ENCODE measurements around the gene EFNA5.

The EFNA5 gene

DNA sequence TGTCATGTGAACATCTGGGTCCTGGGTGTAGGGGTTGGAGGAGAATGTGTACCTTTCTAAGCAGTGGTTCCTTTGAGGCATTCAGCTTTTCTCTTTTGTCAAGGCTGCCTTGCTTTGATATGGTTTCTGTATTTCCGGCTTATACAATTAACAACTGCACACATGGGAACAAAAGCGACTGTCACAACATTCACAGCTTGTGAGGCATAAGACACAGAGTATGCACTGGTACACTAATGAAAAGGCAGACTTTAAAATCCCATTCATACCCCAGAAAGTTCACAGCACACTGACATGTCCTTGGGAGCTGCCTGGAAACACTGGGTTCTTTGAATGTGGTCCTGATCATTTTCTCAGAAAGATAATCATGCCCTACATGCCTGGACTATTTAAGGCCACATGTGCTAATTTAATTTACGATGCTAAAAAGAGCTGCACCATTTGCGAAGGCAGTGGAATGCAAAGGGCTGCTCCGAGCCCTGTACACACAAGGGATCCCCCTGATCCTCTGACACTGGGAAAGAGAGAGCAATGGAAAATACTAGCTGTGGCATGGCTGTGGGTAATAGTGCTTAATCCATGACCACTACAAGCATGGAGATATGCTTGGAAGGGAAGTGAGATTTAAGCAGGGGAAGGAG is 131.8 kb downstream of the EFNA5 start:
- no peaks in the 10 kb centered on the region for H3K27me3 ChIP-seq (replicated peaks; ENCODE audit: control insufficient read depth, insufficient read depth, low read length)
- H3K4me3 ChIP-seq (replicated peaks; ENCODE audit: low read depth, low read length): no peak overlapping the region
- H3K36me3 ChIP-seq (ENCODE audit: control insufficient read depth, insufficient read depth, low read length): no peaks in the 10 kb centered on the region
- TF ChIP-seq, protein P1, sequence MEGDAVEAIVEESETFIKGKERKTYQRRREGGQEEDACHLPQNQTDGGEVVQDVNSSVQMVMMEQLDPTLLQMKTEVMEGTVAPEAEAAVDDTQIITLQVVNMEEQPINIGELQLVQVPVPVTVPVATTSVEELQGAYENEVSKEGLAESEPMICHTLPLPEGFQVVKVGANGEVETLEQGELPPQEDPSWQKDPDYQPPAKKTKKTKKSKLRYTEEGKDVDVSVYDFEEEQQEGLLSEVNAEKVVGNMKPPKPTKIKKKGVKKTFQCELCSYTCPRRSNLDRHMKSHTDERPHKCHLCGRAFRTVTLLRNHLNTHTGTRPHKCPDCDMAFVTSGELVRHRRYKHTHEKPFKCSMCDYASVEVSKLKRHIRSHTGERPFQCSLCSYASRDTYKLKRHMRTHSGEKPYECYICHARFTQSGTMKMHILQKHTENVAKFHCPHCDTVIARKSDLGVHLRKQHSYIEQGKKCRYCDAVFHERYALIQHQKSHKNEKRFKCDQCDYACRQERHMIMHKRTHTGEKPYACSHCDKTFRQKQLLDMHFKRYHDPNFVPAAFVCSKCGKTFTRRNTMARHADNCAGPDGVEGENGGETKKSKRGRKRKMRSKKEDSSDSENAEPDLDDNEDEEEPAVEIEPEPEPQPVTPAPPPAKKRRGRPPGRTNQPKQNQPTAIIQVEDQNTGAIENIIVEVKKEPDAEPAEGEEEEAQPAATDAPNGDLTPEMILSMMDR (IDR thresholded peaks at IDR 0.05; ENCODE audit: insufficient read depth, low read length, poor library complexity, severe bottlenecking): no peak
- DNase-seq (ENCODE audit: extremely low read depth, insufficient read length): no peak

DNA sequence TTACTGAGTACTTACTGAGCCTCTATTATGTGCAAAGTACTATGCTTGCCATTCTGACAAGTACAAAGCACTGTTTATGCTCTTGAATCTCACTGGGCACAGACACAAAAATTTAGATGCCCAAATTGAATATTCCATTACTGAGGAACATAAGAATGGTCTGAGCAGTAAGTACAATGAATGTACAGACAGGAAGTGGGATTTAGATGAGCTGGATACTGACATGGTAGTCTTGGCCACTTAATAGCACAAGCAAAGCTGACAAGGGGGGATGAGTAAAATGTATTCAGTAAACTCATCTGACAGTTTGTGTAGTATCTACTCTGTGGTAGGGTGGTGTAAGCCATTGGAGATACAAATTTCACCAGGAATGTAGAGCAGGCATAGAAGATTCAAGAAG is 132.4 kb downstream of the EFNA5 start:
- no peak for DNase-seq (ENCODE audit: extremely low read depth, insufficient read length)
- H3K27me3 ChIP-seq (replicated peaks; ENCODE audit: control insufficient read depth, insufficient read depth, low read length): no peaks in the 10 kb centered on the region

DNA sequence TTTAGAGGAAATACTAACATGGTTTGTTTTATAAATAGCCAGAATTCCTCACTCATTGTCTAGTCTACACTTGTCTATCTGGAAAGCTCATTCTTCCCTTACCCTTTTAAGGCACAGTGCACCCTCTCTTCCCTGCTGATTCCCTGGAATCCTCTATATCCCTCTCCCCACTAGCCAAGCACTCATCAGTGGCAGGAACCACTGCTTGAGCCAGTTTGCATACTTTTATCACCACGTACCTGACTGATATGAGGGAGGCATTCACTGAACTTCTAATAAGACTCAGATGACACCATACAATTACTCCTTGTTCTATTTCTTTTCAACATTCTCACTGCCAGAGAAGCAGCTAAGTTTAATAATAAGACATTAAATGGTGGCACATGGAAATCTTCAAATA is 134.9 kb downstream of the EFNA5 start:
- H3K36me3 ChIP-seq (ENCODE audit: control insufficient read depth, insufficient read depth, low read length): no peaks in the 10 kb centered on the region
- TF ChIP-seq, protein P1 (IDR thresholded peaks at IDR 0.05; ENCODE audit: insufficient read depth, low read length, poor library complexity, severe bottlenecking): no peak
- H3K27me3 ChIP-seq (replicated peaks; ENCODE audit: control insufficient read depth, insufficient read depth, low read length): no peaks in the 10 kb centered on the region
- DNase-seq (ENCODE audit: extremely low read depth, insufficient read length): no peak
- H3K4me3 ChIP-seq (replicated peaks; ENCODE audit: low read depth, low read length): no peak overlapping the region

More for the DNA sequence above, 132.4 kb downstream of the EFNA5 start:
- H3K4me3 ChIP-seq (replicated peaks; ENCODE audit: low read depth, low read length): no peak overlapping the region
- TF ChIP-seq, protein P1 (IDR thresholded peaks at IDR 0.05; ENCODE audit: insufficient read depth, low read length, poor library complexity, severe bottlenecking): no peak
- H3K36me3 ChIP-seq (ENCODE audit: control insufficient read depth, insufficient read depth, low read length): no peaks in the 10 kb centered on the region

DNA sequence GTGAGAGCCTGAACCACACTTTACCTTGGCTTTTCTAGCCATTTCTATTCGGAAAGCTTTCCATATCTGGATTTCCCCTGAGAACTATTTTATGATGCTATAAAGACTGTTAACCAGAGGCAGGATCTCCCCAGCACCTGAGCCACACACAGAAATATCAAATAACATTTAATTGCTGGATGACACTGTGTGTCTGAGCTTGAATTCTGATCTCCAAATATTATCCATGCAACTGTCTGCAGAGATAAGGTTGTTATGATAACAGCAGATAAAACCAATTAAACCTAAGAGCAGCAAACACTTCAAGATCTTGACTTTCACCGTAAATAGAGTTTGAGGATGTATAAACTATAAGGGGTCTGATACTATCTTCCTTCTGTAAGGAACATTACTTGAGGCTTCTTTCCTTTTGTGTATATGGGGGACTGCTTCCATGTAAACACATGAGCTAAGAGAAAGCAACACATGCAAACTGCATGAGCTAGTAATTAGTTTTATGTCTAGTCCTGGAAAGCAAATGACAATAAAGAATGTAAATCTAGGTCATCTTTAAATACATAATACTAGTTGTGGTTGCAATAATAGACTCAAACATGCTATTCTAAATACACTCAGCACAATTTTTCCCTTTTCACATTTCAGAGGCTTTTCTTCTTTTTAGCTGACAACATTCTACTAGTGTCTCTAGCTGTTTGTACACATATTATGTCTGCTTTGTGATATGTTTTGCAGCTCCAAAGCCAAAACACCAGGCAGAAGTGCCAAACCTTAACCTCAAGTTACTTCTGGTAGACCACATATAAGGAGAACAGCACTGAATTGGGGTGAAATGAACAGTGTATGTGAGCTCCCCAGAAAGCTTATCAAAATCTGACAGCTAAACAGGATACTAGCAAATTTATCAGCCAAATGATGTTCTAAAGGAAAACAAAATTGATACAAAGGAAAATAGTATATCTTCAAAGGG is 136.5 kb downstream of the EFNA5 start:
- Histone ChIP-seq H3K36me3 (ENCODE audit: control insufficient read depth, insufficient read depth, low read length) (no peaks in the 10 kb centered on the region), H3K4me3 (replicated peaks; ENCODE audit: low read depth, low read length) (no peak overlapping the region), H3K27me3 (replicated peaks; ENCODE audit: control insufficient read depth, insufficient read depth, low read length) (no peaks in the 10 kb centered on the region)
- DNase-seq (ENCODE audit: extremely low read depth, insufficient read length): no peak
- TF ChIP-seq, protein P1 (IDR thresholded peaks at IDR 0.05; ENCODE audit: insufficient read depth, low read length, poor library complexity, severe bottlenecking): no peak

DNA sequence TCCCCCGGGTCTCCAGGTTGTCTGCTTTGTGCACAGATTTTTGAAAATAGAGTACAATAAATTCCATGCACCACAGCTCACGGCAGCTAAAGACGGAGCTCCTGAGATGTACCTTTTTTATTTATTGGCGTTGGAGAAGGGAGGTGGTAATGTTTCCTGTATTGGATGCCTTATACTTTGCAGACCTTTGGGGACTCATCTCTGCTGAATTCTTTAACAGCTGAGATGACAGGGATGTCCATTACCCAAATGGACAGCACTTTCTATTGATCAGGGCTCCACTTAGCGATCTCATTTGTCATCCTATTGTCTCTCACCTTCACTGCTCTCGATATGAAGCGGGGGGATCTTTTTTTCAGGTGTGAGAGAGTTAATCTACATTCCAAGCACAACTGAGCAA is 137.8 kb downstream of the EFNA5 start:
- no peaks in the 10 kb centered on the region for H3K27me3 ChIP-seq (replicated peaks; ENCODE audit: control insufficient read depth, insufficient read depth, low read length)
- no peak overlapping the region for H3K4me3 ChIP-seq (replicated peaks; ENCODE audit: low read depth, low read length)
- H3K36me3 ChIP-seq (ENCODE audit: control insufficient read depth, insufficient read depth, low read length): no peaks in the 10 kb centered on the region
- TF ChIP-seq, protein P1 (IDR thresholded peaks at IDR 0.05; ENCODE audit: insufficient read depth, low read length, poor library complexity, severe bottlenecking): no peak
- DNase-seq (ENCODE audit: extremely low read depth, insufficient read length): no peak

All from GM06990 (cell line).